WI38 (cell line): ENCODE results near the gene PIK3C2B.

Source experiments
- H3K4me3 ChIP-seq: 2 replicates; pipeline ENCODE4 v1.5.1; 2011; ENCODE audit warnings: low read depth, mild to moderate bottlenecking, control low read depth, low read length
- TF ChIP-seq, protein P1 (sequence below): IDR thresholded peaks from 2 replicates; pipeline ENCODE4 v1.5.1; 2012; ENCODE audit warnings: low read depth, mild to moderate bottlenecking, control low read depth, low read length

PIK3C2B gene

DNA sequence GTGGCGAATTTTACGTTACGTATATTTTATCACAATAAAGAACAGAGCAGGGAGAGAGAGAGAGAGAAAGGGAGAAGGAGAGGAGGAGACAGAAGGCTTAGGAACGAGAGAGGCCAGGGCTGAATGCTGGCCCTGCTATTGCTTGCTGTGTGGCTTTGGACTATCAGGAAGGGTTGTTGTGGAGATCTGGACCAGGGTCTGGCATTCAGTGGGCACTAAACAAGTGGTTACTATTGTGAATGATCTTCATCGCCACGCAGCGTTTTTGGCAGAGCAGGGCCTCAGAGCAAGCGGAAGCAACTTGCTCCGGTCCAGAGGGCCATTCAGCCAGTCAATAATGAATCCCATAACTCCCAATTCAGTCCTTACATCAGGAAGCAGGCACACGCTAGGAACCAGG lies 26.4 kb downstream of the PIK3C2B start:
- no peak overlapping the region for H3K4me3 ChIP-seq
- TF ChIP-seq, protein P1, sequence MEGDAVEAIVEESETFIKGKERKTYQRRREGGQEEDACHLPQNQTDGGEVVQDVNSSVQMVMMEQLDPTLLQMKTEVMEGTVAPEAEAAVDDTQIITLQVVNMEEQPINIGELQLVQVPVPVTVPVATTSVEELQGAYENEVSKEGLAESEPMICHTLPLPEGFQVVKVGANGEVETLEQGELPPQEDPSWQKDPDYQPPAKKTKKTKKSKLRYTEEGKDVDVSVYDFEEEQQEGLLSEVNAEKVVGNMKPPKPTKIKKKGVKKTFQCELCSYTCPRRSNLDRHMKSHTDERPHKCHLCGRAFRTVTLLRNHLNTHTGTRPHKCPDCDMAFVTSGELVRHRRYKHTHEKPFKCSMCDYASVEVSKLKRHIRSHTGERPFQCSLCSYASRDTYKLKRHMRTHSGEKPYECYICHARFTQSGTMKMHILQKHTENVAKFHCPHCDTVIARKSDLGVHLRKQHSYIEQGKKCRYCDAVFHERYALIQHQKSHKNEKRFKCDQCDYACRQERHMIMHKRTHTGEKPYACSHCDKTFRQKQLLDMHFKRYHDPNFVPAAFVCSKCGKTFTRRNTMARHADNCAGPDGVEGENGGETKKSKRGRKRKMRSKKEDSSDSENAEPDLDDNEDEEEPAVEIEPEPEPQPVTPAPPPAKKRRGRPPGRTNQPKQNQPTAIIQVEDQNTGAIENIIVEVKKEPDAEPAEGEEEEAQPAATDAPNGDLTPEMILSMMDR: no peak

DNA sequence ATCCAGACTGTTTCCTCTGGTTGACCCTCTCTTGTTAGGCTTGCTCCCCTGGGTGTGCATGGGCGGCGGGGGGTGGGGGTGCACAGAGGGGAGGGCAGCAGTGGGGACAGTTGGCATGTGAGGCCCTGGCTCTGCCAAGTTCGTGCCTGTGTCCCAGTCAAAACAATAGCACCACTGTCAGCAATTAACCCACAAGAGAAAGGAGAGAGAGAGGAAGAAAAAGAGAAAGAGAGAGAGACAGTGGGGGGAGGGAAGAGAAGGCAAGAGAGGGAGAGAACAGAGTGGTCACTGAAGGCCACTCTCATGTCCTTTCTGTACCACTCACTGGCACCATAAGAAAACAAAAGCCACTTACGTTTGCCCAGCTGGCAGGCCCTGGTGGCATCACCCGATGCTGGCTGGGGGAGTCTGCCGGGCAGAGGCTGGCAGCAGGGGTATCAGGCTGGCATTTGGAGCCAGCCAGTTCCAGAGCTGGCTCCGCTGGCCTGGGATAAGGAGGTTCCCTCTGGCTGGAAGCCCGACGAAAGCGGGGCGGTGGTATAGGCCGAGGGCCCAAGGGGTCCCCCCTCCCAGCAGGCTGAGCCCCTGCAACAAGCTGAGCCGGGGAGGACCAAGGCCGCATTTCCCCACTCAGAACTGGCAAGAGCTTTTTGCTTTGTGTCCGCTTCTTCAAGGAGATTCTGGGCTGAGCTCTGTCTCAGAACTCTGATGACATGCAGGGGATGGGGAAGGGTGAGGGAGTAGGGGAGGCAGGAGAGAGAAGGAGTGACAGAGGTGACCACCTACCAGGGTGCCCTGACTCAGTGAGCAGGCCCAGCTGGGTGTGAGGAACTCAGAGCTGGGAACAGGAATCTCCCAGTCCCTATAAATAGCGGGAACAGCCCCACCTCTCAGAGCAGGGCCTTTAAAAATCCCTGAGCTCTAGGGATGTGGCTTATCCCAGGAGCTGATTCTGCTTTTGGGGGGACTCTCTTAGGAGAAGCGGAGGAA lies 27.9 kb downstream of the PIK3C2B start:
- TF ChIP-seq, protein P1: no peak
- no peak overlapping the region for H3K4me3 ChIP-seq

DNA sequence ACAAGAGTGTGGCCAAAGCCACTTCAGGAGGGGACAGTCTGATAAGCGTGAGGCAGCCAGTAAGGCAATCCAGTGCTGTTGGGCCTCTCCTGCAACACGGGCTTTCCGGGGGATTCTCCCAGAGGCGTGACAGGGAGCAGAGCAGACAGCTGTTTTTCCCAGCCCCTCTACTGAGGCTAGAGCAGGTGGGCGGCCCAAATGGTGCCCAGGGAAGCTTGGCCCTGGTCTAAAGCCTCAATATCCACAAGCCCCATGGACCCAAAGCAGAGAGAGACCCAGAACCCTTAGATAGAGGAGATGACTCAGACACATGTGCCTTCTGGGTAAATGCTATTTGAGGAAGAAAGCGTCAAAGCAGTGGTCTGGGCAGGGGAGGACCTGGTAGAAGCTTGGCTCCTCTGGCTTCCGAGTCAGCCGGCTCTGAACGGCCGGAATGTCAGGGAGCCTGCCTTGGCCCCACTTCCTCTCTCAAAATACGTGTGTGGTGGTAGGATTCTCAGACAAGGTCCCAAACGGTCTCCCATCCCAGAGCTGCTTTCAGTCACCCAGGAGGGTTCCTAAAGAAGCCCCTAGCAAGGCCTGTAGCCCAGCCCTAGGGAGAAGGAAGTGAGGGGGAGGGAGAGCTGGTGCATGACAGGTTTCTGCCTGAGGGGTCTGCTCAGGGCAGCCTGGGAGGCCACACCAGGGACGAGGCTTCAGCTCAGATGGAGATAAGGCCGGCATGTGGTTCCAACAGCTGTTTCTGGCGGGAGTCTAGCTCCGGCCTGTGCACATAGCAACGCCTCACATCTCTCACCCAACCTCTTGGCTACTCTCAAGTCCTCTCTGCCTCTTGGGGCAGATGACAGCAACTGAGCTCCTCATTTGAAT lies 28.8 kb downstream of the PIK3C2B start:
- H3K4me3 ChIP-seq: no peak overlapping the region

DNA sequence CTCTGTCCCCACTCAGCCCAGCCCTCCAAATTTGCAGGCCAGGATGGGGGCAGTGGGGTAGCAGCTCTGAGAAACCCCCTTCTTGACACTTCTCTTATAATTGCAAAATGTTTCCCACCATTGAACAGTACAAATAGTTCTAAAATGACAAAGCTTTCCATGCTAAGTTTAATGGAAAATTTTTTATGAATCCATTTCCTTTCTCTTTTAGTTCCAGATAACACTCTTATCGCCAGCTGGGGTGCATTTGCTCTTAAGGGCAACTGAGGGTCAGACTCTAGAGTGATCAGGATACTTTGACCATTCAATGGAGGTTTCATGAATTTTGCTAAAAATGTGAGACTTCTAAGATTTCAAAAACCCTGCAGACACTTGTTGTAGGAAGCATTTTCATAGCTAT lies 29.9 kb downstream of the PIK3C2B start:
- no peak overlapping the region for H3K4me3 ChIP-seq
- TF ChIP-seq, protein P1: no peak

More for the DNA sequence above, 28.8 kb downstream of the PIK3C2B start:
- TF ChIP-seq, protein P1: no peak

DNA sequence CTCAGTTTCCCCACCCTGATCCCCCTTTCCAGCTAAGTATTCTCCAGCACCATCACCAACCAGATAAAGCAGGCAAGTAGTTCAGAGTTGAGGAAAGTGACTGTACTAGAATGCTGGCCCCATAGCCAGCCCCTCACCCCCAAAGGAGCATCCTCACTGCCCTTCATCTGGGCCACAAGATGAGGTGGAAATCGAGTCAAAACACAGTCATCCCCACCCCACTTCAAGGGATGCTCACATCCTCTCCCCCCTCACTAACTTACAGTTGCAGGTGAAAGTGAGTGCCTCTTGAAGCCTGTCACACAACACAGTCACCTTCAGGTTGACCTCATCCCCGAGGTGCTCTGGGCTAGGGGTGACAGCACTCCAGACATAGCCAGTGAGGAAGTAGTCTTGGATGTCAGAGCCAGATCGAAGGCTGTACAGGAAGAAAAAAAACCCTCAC lies 30.4 kb downstream of the PIK3C2B start:
- TF ChIP-seq, protein P1: no peak

DNA sequence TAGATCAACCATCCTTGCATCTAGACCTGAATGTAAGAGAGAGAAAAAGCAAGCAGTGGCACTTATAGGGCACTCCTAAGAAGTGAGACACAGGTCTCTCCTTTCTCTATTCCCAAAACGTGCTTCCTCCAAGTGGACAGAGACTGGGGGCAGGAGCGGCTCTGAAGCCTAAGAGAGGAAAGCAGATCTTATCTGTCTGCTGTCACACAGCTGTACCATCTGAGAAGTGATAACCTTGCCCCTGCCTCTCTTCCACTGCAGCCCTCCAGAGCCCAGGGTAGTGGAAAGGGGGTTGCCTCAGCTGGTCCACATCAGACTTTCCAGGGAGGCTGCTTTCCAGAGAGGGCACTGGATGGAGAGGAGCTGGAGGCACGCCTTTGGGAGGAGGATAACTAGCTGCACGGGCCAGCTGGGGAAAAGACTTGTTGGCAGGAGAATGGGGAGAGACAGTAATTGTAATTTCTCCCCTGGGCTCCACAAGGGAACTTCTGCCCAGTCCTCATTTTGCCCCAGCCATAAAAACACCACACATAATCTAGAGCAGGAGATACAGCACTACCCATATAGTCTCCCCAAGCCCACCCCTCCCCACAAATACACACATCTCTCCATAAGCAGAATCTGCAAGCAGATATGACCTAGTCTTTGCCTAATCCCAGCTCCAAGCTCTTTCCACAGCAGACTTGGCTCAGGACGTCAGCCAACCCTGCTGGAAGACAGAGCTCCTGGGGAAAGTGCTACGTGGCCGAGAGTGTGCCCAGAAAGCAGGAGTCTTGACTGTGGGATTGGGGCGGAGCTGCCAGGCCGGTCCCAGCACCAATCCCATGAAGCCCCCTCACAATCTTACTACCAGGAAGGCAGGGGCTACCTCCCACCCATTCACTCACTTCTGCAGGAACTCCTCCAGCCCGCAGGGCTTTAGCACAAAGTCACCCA lies 31.2 kb downstream of the PIK3C2B start:
- no peak overlapping the region for H3K4me3 ChIP-seq
- TF ChIP-seq, protein P1: no peak

More for the DNA sequence above, 30.4 kb downstream of the PIK3C2B start:
- no peak overlapping the region for H3K4me3 ChIP-seq
